Measurements from ENCODE around the gene RNF166.

The RNF166 gene

GRCh38 chr16:88739139-88739976, 33.1 kb upstream of the RNF166 start:
- DNase-seq (ENCODE audit: low read depth in 1 of 2, low spot score in 1 of 2): no peak

- DNase-seq (ENCODE audit: low read depth in 1 of 2, low spot score in 1 of 2): no peak
Observed at GRCh38 chr16:88738151-88739084, 32.2 kb upstream of the RNF166 start.

GRCh38 chr16:88737298-88738150, 31.3 kb upstream of the RNF166 start:
- DNase-seq (ENCODE audit: low read depth in 1 of 2, low spot score in 1 of 2): peak; percentile 41 to 58

- no peak for DNase-seq (ENCODE audit: low read depth in 1 of 2, low spot score in 1 of 2)
Observed at GRCh38 chr16:88736496-88736895, 30.3 kb upstream of the RNF166 start.

GRCh38 chr16:88736088-88736487, 29.9 kb upstream of the RNF166 start:
- no peak for DNase-seq (ENCODE audit: low read depth in 1 of 2, low spot score in 1 of 2)

- DNase-seq (ENCODE audit: low read depth in 1 of 2, low spot score in 1 of 2): no peak
Observed at GRCh38 chr16:88735616-88736015, 29.4 kb upstream of the RNF166 start.

GRCh38 chr16:88735121-88735520, 28.9 kb upstream of the RNF166 start:
- DNase-seq (ENCODE audit: low read depth in 1 of 2, low spot score in 1 of 2): no peak

GRCh38 chr16:88734361-88734728, 28.1 kb upstream of the RNF166 start:
- no peak for DNase-seq (ENCODE audit: low read depth in 1 of 2, low spot score in 1 of 2)

GRCh38 chr16:88733630-88734360, 27.6 kb upstream of the RNF166 start:
- DNase-seq (ENCODE audit: low read depth in 1 of 2, low spot score in 1 of 2): no peak

GRCh38 chr16:88732961-88733294, 26.7 kb upstream of the RNF166 start:
- DNase-seq (ENCODE audit: low read depth in 1 of 2, low spot score in 1 of 2): no peak

GRCh38 chr16:88732172-88732960, 26.2 kb upstream of the RNF166 start:
- DNase-seq (ENCODE audit: low read depth in 1 of 2, low spot score in 1 of 2): no peak

- no peak for DNase-seq (ENCODE audit: low read depth in 1 of 2, low spot score in 1 of 2)
Observed at GRCh38 chr16:88731699-88732098, 25.5 kb upstream of the RNF166 start.

GRCh38 chr16:88730632-88731607, 24.7 kb upstream of the RNF166 start:
- no peak for DNase-seq (ENCODE audit: low read depth in 1 of 2, low spot score in 1 of 2)

GRCh38 chr16:88727871-88728270, 21.7 kb upstream of the RNF166 start:
- DNase-seq (ENCODE audit: low read depth in 1 of 2, low spot score in 1 of 2): no peak

- DNase-seq (ENCODE audit: low read depth in 1 of 2, low spot score in 1 of 2): no peak
Observed at GRCh38 chr16:88726981-88727380, 20.8 kb upstream of the RNF166 start.

- DNase-seq (ENCODE audit: low read depth in 1 of 2, low spot score in 1 of 2): no peak
Observed at GRCh38 chr16:88726408-88726749, 20.2 kb upstream of the RNF166 start.

- DNase-seq (ENCODE audit: low read depth in 1 of 2, low spot score in 1 of 2): no peak
Observed at GRCh38 chr16:88725609-88726407, 19.6 kb upstream of the RNF166 start.

Data from stimulated activated CD4-positive, alpha-beta T cell treated with anti-CD3 and anti-CD28 coated beads, Interleukin-15, amount 100 ng/mL, for 1 hour (primary cell).